RWPE2 (cell line): ENCODE results near the gene LRIG1.

Experiments
- ATAC-seq: fragments of 200-7000 bp; cut with Tn5 transposase; 3 replicates; pipeline ENCODE4 v1.9.1; 2021; ENCODE audit warnings: low read depth
- DNase-seq: peaks from one replicate; pipeline ENCODE4 v3.0.0-alpha.2; 2020; ENCODE audit warnings: low spot score
- H3K27ac ChIP-seq: fragments of 450-650 bp; 2 replicates; pipeline ENCODE4 v1.5.1; 2017; ENCODE audit warnings: mild to moderate bottlenecking; ENCODE audit not compliant: poor library complexity, severe bottlenecking
- H3K27me3 ChIP-seq: fragments of 250-450 bp; sonication (Bioruptor Pico); 2 replicates; pipeline ENCODE4 v1.5.1; 2021; ENCODE audit warnings: mild to moderate bottlenecking, moderate library complexity; ENCODE audit not compliant: insufficient read depth, poor library complexity, severe bottlenecking
- H3K36me3 ChIP-seq: fragments of 250-450 bp; sonication (Bioruptor Pico); 2 replicates; pipeline ENCODE4 v1.5.1; 2020; ENCODE audit warnings: low read depth, mild to moderate bottlenecking, moderate library complexity
- H3K4me1 ChIP-seq: fragments of 250-450 bp; sonication (Bioruptor Pico); 2 replicates; pipeline ENCODE4 v1.5.1; 2021; ENCODE audit warnings: mild to moderate bottlenecking, moderate library complexity; ENCODE audit not compliant: insufficient read depth, poor library complexity, severe bottlenecking
- H3K4me3 ChIP-seq: fragments of 250-450 bp; sonication (Bioruptor Pico); 2 replicates; pipeline ENCODE4 v1.5.1; 2021; ENCODE audit warnings: mild to moderate bottlenecking, moderate library complexity; ENCODE audit not compliant: severe bottlenecking
- H3K9me3 ChIP-seq: fragments of 250-450 bp; sonication (Bioruptor Pico); 2 replicates; pipeline ENCODE4 v1.5.1; 2021; ENCODE audit warnings: mild to moderate bottlenecking, moderate library complexity; ENCODE audit not compliant: severe bottlenecking
- CTCF ChIP-seq: fragments of 450-650 bp; IDR thresholded peaks from one replicate; pipeline ENCODE4 v1.5.1; 2017; ENCODE audit warnings: mild to moderate bottlenecking, moderate library complexity; ENCODE audit not compliant: poor library complexity, severe bottlenecking

Gene LRIG1

GRCh38 chr3:66393333-66394005 is 107.4 kb downstream of the LRIG1 start:
- Histone ChIP-seq H3K4me3 (no peak overlapping the region), H3K4me1 (no peaks in the 10 kb centered on the region), H3K36me3 (peaks cover 10% of the 10 kb centered on the region; the same call in 1 of the 2 replicates), H3K9me3 (no peaks in the 10 kb centered on the region), H3K27me3 (no peaks in the 10 kb centered on the region), H3K27ac (no peak overlapping the region)
- no peak for TF ChIP-seq CTCF
- ATAC-seq (no peak), DNase-seq (no peak)

- ATAC-seq, result no peak
- no peak for DNase-seq
- H3K4me1 ChIP-seq, result no peaks in the 10 kb centered on the region
- no peaks in the 10 kb centered on the region for H3K27me3 ChIP-seq
- no peak for TF ChIP-seq CTCF
- H3K4me3 ChIP-seq, result no peak overlapping the region
- H3K36me3 ChIP-seq, result peaks cover 9% of the 10 kb centered on the region; the same call in 1 of the 2 replicates
- H3K27ac ChIP-seq, result no peak overlapping the region
- no peaks in the 10 kb centered on the region for H3K9me3 ChIP-seq
Measured at GRCh38 chr3:66392966-66393332, 107.9 kb downstream of the LRIG1 start.

- no peak for TF ChIP-seq CTCF
- Histone ChIP-seq H3K27me3 (no peaks in the 10 kb centered on the region), H3K9me3 (no peaks in the 10 kb centered on the region), H3K4me3 (no peak overlapping the region), H3K27ac (no peak overlapping the region), H3K4me1 (no peaks in the 10 kb centered on the region), H3K36me3 (0 out of 2 replicates have a peak, but pooled peaks cover 4% of the 10 kb centered on the region)
- no peak for ATAC-seq
- DNase-seq, result no peak
Measured at GRCh38 chr3:66392512-66392911, 108.3 kb downstream of the LRIG1 start.

GRCh38 chr3:66390013-66390412 is 110.8 kb downstream of the LRIG1 start:
- Histone ChIP-seq H3K4me1 (no peaks in the 10 kb centered on the region), H3K36me3 (peaks cover 8% of the 10 kb centered on the region; the same call in 1 of the 2 replicates), H3K27ac (no peak overlapping the region), H3K9me3 (no peaks in the 10 kb centered on the region), H3K27me3 (no peaks in the 10 kb centered on the region), H3K4me3 (no peak overlapping the region)
- no peak for TF ChIP-seq CTCF
- DNase-seq (no peak), ATAC-seq (no peak)

GRCh38 chr3:66386925-66387650 is 113.7 kb downstream of the LRIG1 start:
- peaks cover 18% of the 10 kb centered on the region; the same call in 1 of the 2 replicates for H3K36me3 ChIP-seq

More at GRCh38 chr3:66386925-66387650, 113.7 kb downstream of the LRIG1 start:
- ATAC-seq (no peak), DNase-seq (no peak)
- H3K4me3 ChIP-seq, result no peak overlapping the region
- H3K27ac ChIP-seq, result no peak overlapping the region
- no peak for TF ChIP-seq CTCF
- no peaks in the 10 kb centered on the region for H3K9me3 ChIP-seq
- H3K4me1 ChIP-seq, result no peaks in the 10 kb centered on the region
- no peaks in the 10 kb centered on the region for H3K27me3 ChIP-seq
